ENCODE measurements around the gene SLC28A1. TPM values are rescaled to one million over a fixed set of nuclear protein-coding genes. Genes with fewer than 3 reads are reported as not detected.

The SLC28A1 gene
- total RNA-seq, 1 experiment from 2014 or later, result not detected

DNA sequence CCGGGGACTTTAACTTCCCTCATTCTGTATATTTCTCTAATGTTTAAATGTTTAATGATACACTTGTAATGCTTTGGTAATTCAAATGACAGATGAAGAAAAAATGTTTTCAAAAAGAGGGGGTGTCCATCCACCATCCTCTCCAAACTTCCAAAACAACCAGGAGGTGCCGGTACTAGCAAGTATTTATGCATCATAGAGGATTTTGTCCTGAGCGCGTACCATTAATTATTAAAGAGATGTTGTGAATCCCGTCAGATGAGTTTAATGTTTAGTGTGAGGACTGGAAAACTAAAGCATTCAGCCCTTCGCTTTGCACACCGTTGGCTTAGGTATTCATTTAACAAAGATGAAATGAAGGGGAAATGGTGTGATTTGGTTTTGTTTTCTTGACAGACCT, 1.3 kb downstream of the SLC28A1 start:
- H3K4me1 Mint-ChIP-seq (ENCODE audit: insufficient read depth, unreplicated experiment), result no peaks in the 10 kb centered on the region
- H3K36me3 Mint-ChIP-seq (ENCODE audit: insufficient read depth, unreplicated experiment), result no peaks in the 10 kb centered on the region
- intact Hi-C loops (cut with micrococcal nuclease), result no loop called here
- no peak for DNase-seq (ENCODE audit: unreplicated experiment)
- H3K27me3 Mint-ChIP-seq (ENCODE audit: insufficient read depth, unreplicated experiment), result peaks cover 5% of the 10 kb centered on the region
- H3K4me3 Mint-ChIP-seq (ENCODE audit: unreplicated experiment), result no peak overlapping the region
- no TSS peak for BruUV-seq (replicated peaks)
- CTCF ChIA-PET, result interaction anchor here (0.7 kb wide), 1 partner anchor 314 kb away, joined by 3 read pairs; no protein-coding TSS in a partner anchor
- no peaks in the 10 kb centered on the region for H3K9me3 Mint-ChIP-seq (ENCODE audit: unreplicated experiment)
- H3K27ac Mint-ChIP-seq (ENCODE audit: low read depth, unreplicated experiment), result no peak overlapping the region
- POLR2A ChIA-PET, result no interaction called here
- TF ChIP-seq, protein P1, sequence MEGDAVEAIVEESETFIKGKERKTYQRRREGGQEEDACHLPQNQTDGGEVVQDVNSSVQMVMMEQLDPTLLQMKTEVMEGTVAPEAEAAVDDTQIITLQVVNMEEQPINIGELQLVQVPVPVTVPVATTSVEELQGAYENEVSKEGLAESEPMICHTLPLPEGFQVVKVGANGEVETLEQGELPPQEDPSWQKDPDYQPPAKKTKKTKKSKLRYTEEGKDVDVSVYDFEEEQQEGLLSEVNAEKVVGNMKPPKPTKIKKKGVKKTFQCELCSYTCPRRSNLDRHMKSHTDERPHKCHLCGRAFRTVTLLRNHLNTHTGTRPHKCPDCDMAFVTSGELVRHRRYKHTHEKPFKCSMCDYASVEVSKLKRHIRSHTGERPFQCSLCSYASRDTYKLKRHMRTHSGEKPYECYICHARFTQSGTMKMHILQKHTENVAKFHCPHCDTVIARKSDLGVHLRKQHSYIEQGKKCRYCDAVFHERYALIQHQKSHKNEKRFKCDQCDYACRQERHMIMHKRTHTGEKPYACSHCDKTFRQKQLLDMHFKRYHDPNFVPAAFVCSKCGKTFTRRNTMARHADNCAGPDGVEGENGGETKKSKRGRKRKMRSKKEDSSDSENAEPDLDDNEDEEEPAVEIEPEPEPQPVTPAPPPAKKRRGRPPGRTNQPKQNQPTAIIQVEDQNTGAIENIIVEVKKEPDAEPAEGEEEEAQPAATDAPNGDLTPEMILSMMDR (IDR thresholded peaks at IDR 0.05; ENCODE audit: unreplicated experiment), result no peak

DNA sequence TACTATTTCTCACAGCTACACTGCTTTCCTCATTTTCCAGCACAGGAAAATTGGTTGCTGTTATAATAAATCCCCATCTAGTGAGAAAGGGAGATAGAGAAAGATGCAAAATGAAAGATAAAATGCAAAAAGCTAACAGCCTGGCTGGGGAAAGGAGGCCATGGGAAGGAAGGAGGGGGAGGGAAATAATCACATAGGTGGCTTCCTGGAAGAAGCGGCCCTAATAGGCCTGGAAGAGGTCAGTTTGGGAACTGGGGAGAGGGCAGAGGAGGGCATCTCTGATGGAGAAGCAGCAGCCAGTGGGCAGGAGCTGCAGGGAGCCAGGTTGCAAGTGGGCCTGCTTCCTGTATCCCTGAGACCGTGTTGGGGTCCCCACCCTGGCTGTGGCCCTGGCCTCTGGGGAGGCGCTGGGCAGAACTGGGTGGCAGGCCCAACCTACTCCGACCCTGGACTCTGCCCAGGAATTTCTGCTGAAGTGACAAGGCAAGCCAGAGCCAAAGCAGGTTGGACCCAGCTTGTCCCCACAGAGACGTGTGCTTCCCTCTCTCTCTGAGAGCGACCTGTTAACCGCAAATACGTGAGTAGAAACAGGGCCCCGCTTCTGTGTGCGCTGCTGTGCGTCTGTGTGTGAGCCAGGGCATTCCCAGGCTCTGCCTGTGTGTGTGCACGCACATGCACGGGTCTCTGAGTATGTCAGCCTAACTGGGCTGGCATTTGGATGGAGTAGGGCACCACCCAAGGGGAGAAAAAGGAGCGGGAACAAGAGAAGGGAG, 1.9 kb downstream of the SLC28A1 start:
- Mint-ChIP-seq H3K36me3 (ENCODE audit: insufficient read depth, unreplicated experiment) (no peaks in the 10 kb centered on the region), H3K4me3 (ENCODE audit: unreplicated experiment) (no peak overlapping the region), H3K27me3 (ENCODE audit: insufficient read depth, unreplicated experiment) (peaks cover 11% of the 10 kb centered on the region), H3K4me1 (ENCODE audit: insufficient read depth, unreplicated experiment) (no peaks in the 10 kb centered on the region), H3K9me3 (ENCODE audit: unreplicated experiment) (no peaks in the 10 kb centered on the region), H3K27ac (ENCODE audit: low read depth, unreplicated experiment) (no peak overlapping the region)
- intact Hi-C loops (cut with micrococcal nuclease), result no loop called here
- DNase-seq (ENCODE audit: unreplicated experiment), result no peak
- CTCF ChIA-PET, result interaction anchor here (0.6 kb wide), 1 partner anchor 220 kb away, joined by 3 read pairs; no protein-coding TSS in a partner anchor
- POLR2A ChIA-PET, result no interaction called here
- TF ChIP-seq, protein P1 (IDR thresholded peaks at IDR 0.05; ENCODE audit: unreplicated experiment), result no peak
- BruUV-seq (replicated peaks), result no TSS peak

DNA sequence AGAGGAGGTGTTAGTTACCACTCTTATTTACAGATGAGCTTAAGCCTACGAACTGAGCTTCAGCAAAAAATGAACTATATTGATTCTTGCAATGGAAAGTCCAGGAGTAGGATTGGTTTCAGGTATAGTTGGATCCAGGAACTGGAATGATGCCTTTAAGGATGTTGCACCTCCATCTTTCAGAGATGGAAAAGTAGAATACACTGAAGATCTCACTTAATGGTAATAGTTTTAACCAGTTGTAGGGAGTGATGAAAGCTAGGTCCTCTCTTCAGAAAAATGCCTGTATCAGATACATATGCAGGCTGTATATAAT, 2.5 kb downstream of the SLC28A1 start:
- H3K9me3 Mint-ChIP-seq (ENCODE audit: unreplicated experiment), result no peaks in the 10 kb centered on the region
- no peak for DNase-seq (ENCODE audit: unreplicated experiment)

DNA sequence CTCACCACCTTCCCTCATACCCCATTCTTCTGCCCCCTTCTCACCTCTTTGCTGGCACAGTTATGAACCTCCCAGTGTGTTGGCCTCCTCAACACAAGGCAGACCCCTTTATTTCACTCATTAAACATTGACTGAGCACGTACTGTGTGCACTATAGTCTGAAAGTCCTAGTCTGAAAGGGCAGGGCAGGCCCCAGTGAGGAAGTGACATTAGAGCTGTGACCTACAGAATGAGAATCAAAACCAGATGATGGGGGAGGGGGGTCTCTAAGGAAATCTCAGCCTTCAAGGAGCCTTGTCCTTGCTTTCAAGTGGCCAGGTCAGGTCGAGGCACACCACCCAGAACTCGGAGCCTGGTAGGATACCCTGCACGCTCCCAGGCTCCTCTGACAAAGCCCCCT, 3.5 kb downstream of the SLC28A1 start:
- Mint-ChIP-seq H3K27me3 (ENCODE audit: insufficient read depth, unreplicated experiment) (peaks cover 14% of the 10 kb centered on the region), H3K36me3 (ENCODE audit: insufficient read depth, unreplicated experiment) (no peaks in the 10 kb centered on the region), H3K4me3 (ENCODE audit: unreplicated experiment) (no peak overlapping the region), H3K27ac (ENCODE audit: low read depth, unreplicated experiment) (no peak overlapping the region), H3K9me3 (ENCODE audit: unreplicated experiment) (no peaks in the 10 kb centered on the region), H3K4me1 (ENCODE audit: insufficient read depth, unreplicated experiment) (no peaks in the 10 kb centered on the region)
- TF ChIP-seq, protein P1 (IDR thresholded peaks at IDR 0.05; ENCODE audit: unreplicated experiment), result no peak
- intact Hi-C loops (cut with micrococcal nuclease), result no loop called here
- BruUV-seq (replicated peaks), result no TSS peak
- CTCF ChIA-PET, result no interaction called here
- no peak for DNase-seq (ENCODE audit: unreplicated experiment)
- POLR2A ChIA-PET, result no interaction called here

More for the DNA sequence above, 2.5 kb downstream of the SLC28A1 start:
- TF ChIP-seq, protein P1 (IDR thresholded peaks at IDR 0.05; ENCODE audit: unreplicated experiment), result no peak
- Mint-ChIP-seq H3K27ac (ENCODE audit: low read depth, unreplicated experiment) (no peak overlapping the region), H3K4me1 (ENCODE audit: insufficient read depth, unreplicated experiment) (no peaks in the 10 kb centered on the region), H3K36me3 (ENCODE audit: insufficient read depth, unreplicated experiment) (no peaks in the 10 kb centered on the region), H3K27me3 (ENCODE audit: insufficient read depth, unreplicated experiment) (peaks cover 14% of the 10 kb centered on the region), H3K4me3 (ENCODE audit: unreplicated experiment) (no peak overlapping the region)
- no TSS peak for BruUV-seq (replicated peaks)
- CTCF ChIA-PET, result interaction anchor here (0.6 to 0.7 kb wide), 2 partner anchors 39 to 221 kb away, joined by 3 read pairs; no protein-coding TSS in a partner anchor
- POLR2A ChIA-PET, result no interaction called here
- intact Hi-C loops (cut with micrococcal nuclease), result no loop called here
